ENCODE measurements around the gene INMT. TPM values are rescaled to one million over a fixed set of nuclear protein-coding genes. Genes with fewer than 3 reads are reported as not detected.

Gene INMT
- total and polyA plus RNA-seq, 2 of the 13 experiments (the other 11 are each of a cell fraction or from before 2014, with no cell fraction given), result not detected

DNA sequence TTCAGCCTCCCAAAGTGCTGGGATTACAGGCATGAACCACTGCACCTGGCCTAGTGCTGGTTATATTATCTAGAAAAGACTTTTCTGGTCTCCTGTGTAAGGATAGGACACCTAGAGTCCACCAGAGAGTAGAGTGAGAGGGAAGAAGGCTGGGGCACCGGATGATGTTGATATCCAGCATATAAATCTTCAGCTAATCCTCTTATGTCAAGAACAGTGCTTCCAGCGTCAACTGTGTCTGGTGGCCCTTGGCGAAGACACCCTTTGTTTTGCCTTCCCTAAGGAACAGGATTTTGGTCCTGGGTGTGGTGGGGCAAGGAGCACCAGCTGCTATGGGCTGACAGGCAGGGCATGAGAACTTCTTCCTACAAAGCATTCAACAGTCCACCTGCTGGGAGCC, 16.3 kb upstream of the INMT start:
- FAIRE-seq (no peak), DNase-seq (ENCODE audit: low spot score) (no peak), ATAC-seq (no peak)
- no TSS peak for BruUV-seq (replicated peaks)
- POLR2A ChIA-PET, result no interaction called here
- Histone ChIP-seq H3K4me1 (ENCODE audit: insufficient read depth, low read length) (no peaks in the 10 kb centered on the region), H3K9me3 (ENCODE audit: low read length) (no peaks in the 10 kb centered on the region), H3K79me2 (ENCODE audit: insufficient read depth, low read length) (no peaks in the 10 kb centered on the region), H3K4me3 (replicated peaks in 1 of 3; ENCODE audit: insufficient read depth in 1 of 3, low read depth in 2 of 3, low read length in 3 of 3) (no peak overlapping the region), H3K27me3 (ENCODE audit: control insufficient read depth in 1 of 2, insufficient read depth in 2 of 2, low read length in 2 of 2) (peaks cover 0 to 26% of the 10 kb centered on the region in 2 experiments; a peak in 2 of 5 replicates), H3K36me3 (replicated peaks in 1 of 2; ENCODE audit: control insufficient read depth in 1 of 2, insufficient read depth in 2 of 2, low read length in 2 of 2) (no peaks in the 10 kb centered on the region), H3K4me2 (ENCODE audit: low read depth, low read length) (no peak overlapping the region), H3K9ac (ENCODE audit: insufficient read depth, low read depth, low read length) (no peak overlapping the region), H2AFZ (ENCODE audit: low read length) (no peak overlapping the region), H4K20me1 (ENCODE audit: insufficient read depth, low read length) (no peaks in the 10 kb centered on the region), H3K27ac (ENCODE audit: extremely low read length, insufficient read depth, low read length) (no peak overlapping the region)
- TF ChIP-seq TBX2 (CRISPR knock-in tag; IDR thresholded peaks at IDR 0.05; ENCODE audit: borderline replicate concordance), result no peak
- no peak for TF ChIP-seq MEF2D (CRISPR knock-in tag; IDR thresholded peaks at IDR 0.05)
- no peak for TF ChIP-seq CBX1 (IDR thresholded peaks at IDR 0.05; ENCODE audit: low read depth)
- TF ChIP-seq, protein P1, sequence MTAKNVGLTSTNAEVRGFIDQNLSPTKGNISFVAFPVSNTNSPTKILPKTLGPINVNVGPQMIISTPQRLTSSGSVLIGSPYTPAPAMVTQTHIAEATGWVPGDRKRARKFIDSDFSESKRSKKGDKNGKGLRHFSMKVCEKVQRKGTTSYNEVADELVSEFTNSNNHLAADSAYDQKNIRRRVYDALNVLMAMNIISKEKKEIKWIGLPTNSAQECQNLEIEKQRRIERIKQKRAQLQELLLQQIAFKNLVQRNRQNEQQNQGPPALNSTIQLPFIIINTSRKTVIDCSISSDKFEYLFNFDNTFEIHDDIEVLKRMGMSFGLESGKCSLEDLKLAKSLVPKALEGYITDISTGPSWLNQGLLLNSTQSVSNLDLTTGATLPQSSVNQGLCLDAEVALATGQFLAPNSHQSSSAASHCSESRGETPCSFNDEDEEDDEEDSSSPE (CRISPR knock-in tag; IDR thresholded peaks at IDR 0.05), result no peak
- TF ChIP-seq, protein P2, sequence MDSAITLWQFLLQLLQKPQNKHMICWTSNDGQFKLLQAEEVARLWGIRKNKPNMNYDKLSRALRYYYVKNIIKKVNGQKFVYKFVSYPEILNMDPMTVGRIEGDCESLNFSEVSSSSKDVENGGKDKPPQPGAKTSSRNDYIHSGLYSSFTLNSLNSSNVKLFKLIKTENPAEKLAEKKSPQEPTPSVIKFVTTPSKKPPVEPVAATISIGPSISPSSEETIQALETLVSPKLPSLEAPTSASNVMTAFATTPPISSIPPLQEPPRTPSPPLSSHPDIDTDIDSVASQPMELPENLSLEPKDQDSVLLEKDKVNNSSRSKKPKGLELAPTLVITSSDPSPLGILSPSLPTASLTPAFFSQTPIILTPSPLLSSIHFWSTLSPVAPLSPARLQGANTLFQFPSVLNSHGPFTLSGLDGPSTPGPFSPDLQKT (CRISPR knock-in tag; IDR thresholded peaks at IDR 0.05; ENCODE audit: borderline replicate concordance), result no peak
- no peak for TF ChIP-seq SAP130 (CRISPR knock-in tag; IDR thresholded peaks at IDR 0.05; ENCODE audit: low read depth)
- TF ChIP-seq NR2F6 (IDR thresholded peaks at IDR 0.05), result no peak
- no peak for TF ChIP-seq NR2F6 (CRISPR knock-in tag; IDR thresholded peaks at IDR 0.05)
- in situ Hi-C loops (cut with HindIII; ENCODE audit: extremely low pct_ligation_motif_present, low pct_unique_long_range_greater_than_20kb), result no loop called here
- CTCF ChIA-PET (ENCODE audit: low intra/inter-chr PET ratio, low total read pairs), result no interaction called here
- intact Hi-C loops (cut with micrococcal nuclease; ENCODE audit: unreplicated experiment), result no loop called here
- WGBS (ENCODE audit: low lambda C conversion rate), result 0% methylated on average over 1 of the region's 3 CpGs

DNA sequence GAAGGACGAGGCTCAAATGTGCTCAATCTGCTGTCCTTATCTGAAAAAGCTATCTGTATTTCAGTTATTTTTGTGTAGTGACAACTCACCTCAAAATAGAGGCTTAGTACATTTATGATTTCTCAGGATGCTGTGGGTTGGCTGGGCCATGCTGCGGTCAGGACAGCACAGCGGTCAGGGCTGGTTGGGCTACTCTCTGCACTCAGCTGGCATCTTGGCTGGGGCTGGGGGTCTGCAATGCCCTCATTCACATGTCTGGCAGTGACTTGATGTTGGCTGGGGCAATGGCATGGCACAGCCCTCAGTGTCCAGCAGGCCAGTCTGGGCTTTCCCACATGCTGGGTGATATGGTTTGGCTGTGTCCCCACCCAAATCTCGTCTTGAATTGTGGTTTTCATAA, 15.6 kb upstream of the INMT start:
- BruUV-seq (replicated peaks), result no TSS peak
- no peak for DNase-seq (ENCODE audit: low spot score)
- in situ Hi-C loops (cut with HindIII; ENCODE audit: extremely low pct_ligation_motif_present, low pct_unique_long_range_greater_than_20kb) (no loop called here), intact Hi-C loops (cut with micrococcal nuclease; ENCODE audit: unreplicated experiment) (no loop called here)
- no peaks in the 10 kb centered on the region for H3K36me3 ChIP-seq (replicated peaks in 1 of 2; ENCODE audit: control insufficient read depth in 1 of 2, insufficient read depth in 2 of 2, low read length in 2 of 2)
- no peaks in the 10 kb centered on the region for H4K20me1 ChIP-seq (ENCODE audit: insufficient read depth, low read length)
- no peak overlapping the region for H3K4me2 ChIP-seq (ENCODE audit: low read depth, low read length)
- no peaks in the 10 kb centered on the region for H3K9me3 ChIP-seq (ENCODE audit: low read length)
- no peak overlapping the region for H3K9ac ChIP-seq (ENCODE audit: insufficient read depth, low read depth, low read length)
- H3K4me3 ChIP-seq (replicated peaks in 1 of 3; ENCODE audit: insufficient read depth in 1 of 3, low read depth in 2 of 3, low read length in 3 of 3), result no peak overlapping the region
- ChIA-PET POLR2A (no interaction called here), CTCF (ENCODE audit: low intra/inter-chr PET ratio, low total read pairs) (no interaction called here)
- H3K79me2 ChIP-seq (ENCODE audit: insufficient read depth, low read length), result no peaks in the 10 kb centered on the region
- ATAC-seq, result no peak
- H3K27ac ChIP-seq (ENCODE audit: extremely low read length, insufficient read depth, low read length), result no peak overlapping the region
- no peaks in the 10 kb centered on the region for H3K4me1 ChIP-seq (ENCODE audit: insufficient read depth, low read length)
- H2AFZ ChIP-seq (ENCODE audit: low read length), result no peak overlapping the region
- H3K27me3 ChIP-seq (ENCODE audit: control insufficient read depth in 1 of 2, insufficient read depth in 2 of 2, low read length in 2 of 2), result peaks cover 0 to 26% of the 10 kb centered on the region in 2 experiments; a peak in 2 of 5 replicates
- 35% methylated on average over 3 of the region's 4 CpGs for WGBS (ENCODE audit: low lambda C conversion rate)
- FAIRE-seq, result no peak
- TF ChIP-seq, protein P3, sequence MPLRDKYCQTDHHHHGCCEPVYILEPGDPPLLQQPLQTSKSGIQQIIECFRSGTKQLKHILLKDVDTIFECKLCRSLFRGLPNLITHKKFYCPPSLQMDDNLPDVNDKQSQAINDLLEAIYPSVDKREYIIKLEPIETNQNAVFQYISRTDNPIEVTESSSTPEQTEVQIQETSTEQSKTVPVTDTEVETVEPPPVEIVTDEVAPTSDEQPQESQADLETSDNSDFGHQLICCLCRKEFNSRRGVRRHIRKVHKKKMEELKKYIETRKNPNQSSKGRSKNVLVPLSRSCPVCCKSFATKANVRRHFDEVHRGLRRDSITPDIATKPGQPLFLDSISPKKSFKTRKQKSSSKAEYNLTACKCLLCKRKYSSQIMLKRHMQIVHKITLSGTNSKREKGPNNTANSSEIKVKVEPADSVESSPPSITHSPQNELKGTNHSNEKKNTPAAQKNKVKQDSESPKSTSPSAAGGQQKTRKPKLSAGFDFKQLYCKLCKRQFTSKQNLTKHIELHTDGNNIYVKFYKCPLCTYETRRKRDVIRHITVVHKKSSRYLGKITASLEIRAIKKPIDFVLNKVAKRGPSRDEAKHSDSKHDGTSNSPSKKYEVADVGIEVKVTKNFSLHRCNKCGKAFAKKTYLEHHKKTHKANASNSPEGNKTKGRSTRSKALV (CRISPR knock-in tag; IDR thresholded peaks at IDR 0.05), result no peak
- no peak for TF ChIP-seq ZNF83 (CRISPR knock-in tag; IDR thresholded peaks at IDR 0.05; ENCODE audit: borderline replicate concordance)
- TF ChIP-seq, protein P4, sequence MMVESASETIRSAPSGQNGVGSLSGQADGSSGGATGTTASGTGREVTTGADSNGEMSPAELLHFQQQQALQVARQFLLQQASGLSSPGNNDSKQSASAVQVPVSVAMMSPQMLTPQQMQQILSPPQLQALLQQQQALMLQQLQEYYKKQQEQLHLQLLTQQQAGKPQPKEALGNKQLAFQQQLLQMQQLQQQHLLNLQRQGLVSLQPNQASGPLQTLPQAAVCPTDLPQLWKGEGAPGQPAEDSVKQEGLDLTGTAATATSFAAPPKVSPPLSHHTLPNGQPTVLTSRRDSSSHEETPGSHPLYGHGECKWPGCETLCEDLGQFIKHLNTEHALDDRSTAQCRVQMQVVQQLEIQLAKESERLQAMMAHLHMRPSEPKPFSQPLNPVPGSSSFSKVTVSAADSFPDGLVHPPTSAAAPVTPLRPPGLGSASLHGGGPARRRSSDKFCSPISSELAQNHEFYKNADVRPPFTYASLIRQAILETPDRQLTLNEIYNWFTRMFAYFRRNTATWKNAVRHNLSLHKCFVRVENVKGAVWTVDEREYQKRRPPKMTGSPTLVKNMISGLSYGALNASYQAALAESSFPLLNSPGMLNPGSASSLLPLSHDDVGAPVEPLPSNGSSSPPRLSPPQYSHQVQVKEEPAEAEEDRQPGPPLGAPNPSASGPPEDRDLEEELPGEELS (CRISPR knock-in tag; IDR thresholded peaks at IDR 0.05), result no peak
